ENCODE data around the gene GDNF.

GRCh38 chr5:37816331-37816730 lies 23.5 kb downstream of the GDNF start:
- TF ChIP-seq POLR2AphosphoS5 (IDR thresholded peaks at IDR 0.05) (no peak), CTCF (IDR thresholded peaks at IDR 0.05) (no peak)
